HG02588 (cell line): ENCODE measurements around the gene PPM1A.

Experiments used
- ATAC-seq: cut with Tn5 transposase; IDR thresholded peaks from one replicate; pipeline ENCODE4 v1.9.1; 2021; ENCODE audit warnings: mild to moderate bottlenecking, moderate library complexity; ENCODE audit not compliant: unreplicated experiment

PPM1A gene

GRCh38 chr14:60257865-60258264 lies 8.8 kb downstream of the PPM1A start:
- ATAC-seq, result no peak

GRCh38 chr14:60265163-60265562 lies 16.1 kb downstream of the PPM1A start:
- no peak for ATAC-seq

GRCh38 chr14:60266021-60266937 lies 17.3 kb downstream of the PPM1A start:
- no peak for ATAC-seq

- no peak for ATAC-seq
These were observed 23.2 kb downstream of the PPM1A start for GRCh38 chr14:60272177-60272576.

GRCh38 chr14:60273956-60274355 lies 24.9 kb downstream of the PPM1A start:
- no peak for ATAC-seq

- no peak for ATAC-seq
These were observed 25.4 kb downstream of the PPM1A start for GRCh38 chr14:60274448-60274847.

- ATAC-seq, result no peak
These were observed 26.9 kb downstream of the PPM1A start for GRCh38 chr14:60275932-60276331.

- ATAC-seq, result no peak
These were observed 27.3 kb downstream of the PPM1A start for GRCh38 chr14:60276347-60276746.

GRCh38 chr14:60277605-60278190 lies 28.7 kb downstream of the PPM1A start:
- ATAC-seq, result no peak

GRCh38 chr14:60278350-60278749 lies 29.3 kb downstream of the PPM1A start:
- ATAC-seq, result no peak

GRCh38 chr14:60287452-60287851 lies 38.4 kb downstream of the PPM1A start:
- no peak for ATAC-seq

- ATAC-seq, result no peak
These were observed 39.3 kb downstream of the PPM1A start for GRCh38 chr14:60288279-60288678.

GRCh38 chr14:60294411-60295069 lies 45.5 kb downstream of the PPM1A start:
- ATAC-seq, result no peak

- ATAC-seq, result no peak
These were observed 51.0 kb downstream of the PPM1A start for GRCh38 chr14:60300019-60300418.

GRCh38 chr14:60301685-60302084 lies 52.7 kb downstream of the PPM1A start:
- ATAC-seq, result no peak

GRCh38 chr14:60302663-60303062 lies 53.6 kb downstream of the PPM1A start:
- no peak for ATAC-seq

- ATAC-seq, result no peak
These were observed 54.7 kb downstream of the PPM1A start for GRCh38 chr14:60303745-60304144.

- ATAC-seq, result no peak
These were observed 55.5 kb downstream of the PPM1A start for GRCh38 chr14:60304509-60304908.

GRCh38 chr14:60309867-60310552 lies 61.0 kb downstream of the PPM1A start:
- no peak for ATAC-seq

GRCh38 chr14:60311417-60311816 lies 62.4 kb downstream of the PPM1A start:
- ATAC-seq, result no peak

- ATAC-seq, result no peak
These were observed 64.1 kb downstream of the PPM1A start for GRCh38 chr14:60313093-60313492.
